Upper lobe of left lung (tissue), 6 donors: ENCODE data around the gene PRKCE. TPM values are rescaled to one million over a fixed set of nuclear protein-coding genes. Genes with fewer than 3 reads are reported as not detected.
A peak's percentile ranks its signal among the peaks of the same experiment; 100 is the strongest.

ENCODE experiments used
- ATAC-seq, 2 donors: fragments of 200-7000 bp; cut with Tn5 transposase; one replicate each; pipeline ENCODE4 v1.9.1; 2022; ENCODE audit warnings: mild to moderate bottlenecking in 2 of 2, moderate library complexity in 2 of 2; ENCODE audit not compliant: low FRiP score in 2 of 2
- DNase-seq, 2 donors: peaks; one replicate each; pipeline ENCODE4 v3.0.0-alpha.2; 2019 to 2020
- H3K27ac ChIP-seq, 4 donors: fragments of 200-600 bp; sonication (generic); one replicate each; pipeline ENCODE4 v1.5.1; 2016 to 2019
- H3K27me3 ChIP-seq, 4 donors: fragments of 200-600 bp; sonication (generic); one replicate each; pipeline ENCODE4 v1.5.1; 2017 to 2019
- H3K36me3 ChIP-seq, 4 donors: fragments of 200-600 bp; sonication (generic); one replicate each; pipeline ENCODE4 v1.5.1; 2016 to 2019
- H3K4me1 ChIP-seq, 4 donors: fragments of 200-600 bp; sonication (generic); one replicate each; pipeline ENCODE4 v1.5.1; 2018 to 2019
- H3K4me3 ChIP-seq, 4 donors: fragments of 200-600 bp; sonication (generic); one replicate each; pipeline ENCODE4 v1.5.1; 2017 to 2019; ENCODE audit warnings: mild to moderate bottlenecking in 2 of 4, moderate library complexity in 1 of 4
- H3K9me3 ChIP-seq, 4 donors: fragments of 200-600 bp; sonication (generic); one replicate each; pipeline ENCODE4 v1.5.1; 2018 to 2019
- EP300 ChIP-seq, 4 donors: sonication (generic); formaldehyde crosslinking; IDR thresholded peaks; one replicate each; pipeline ENCODE4 v1.5.1; 2017; ENCODE audit warnings: antibody characterized with exemption in 4 of 4, control low read depth in 2 of 4
- POLR2A ChIP-seq, 4 donors: fragments of 450-650 bp; IDR thresholded peaks; one replicate each; pipeline ENCODE4 v1.5.1; 2016 to 2017; ENCODE audit warnings: antibody characterized with exemption in 4 of 4, mild to moderate bottlenecking in 2 of 4
- POLR2AphosphoS5 ChIP-seq, 2 donors: sonication (generic); formaldehyde crosslinking; IDR thresholded peaks; one replicate each; pipeline ENCODE4 v1.5.1; 2017; ENCODE audit warnings: antibody characterized with exemption in 2 of 2
- WGBS, 2 donors: methylation state at CpG; one replicate each; pipeline ENCODE4 v1.1.5; 2017 to 2018; 5-methylcytosine and 5-hydroxymethylcytosine counted together
- total RNA-seq, 6 donors: library from RNA; depleted of rRNA in 4 of 6; stranded (reverse); fragments of >200 nt in 4 of 6; gene quantifications; one replicate each; pipeline versions ENCODE4 v1.1.0 to v1.2.1, GENCODE V29; 2016 to 2021
- TF ChIP-seq, protein P1 (sequence below), 6 experiments: fragments of 450-650 bp in 4 of 6; fragments of 200-600 bp in 2 of 6; sonication (generic) in 2 of 6; IDR thresholded peaks; one replicate each; pipeline ENCODE4 v1.5.1; 2016 to 2019; ENCODE audit warnings: antibody characterized with exemption in 6 of 6
- donor health status: DM: no; HTN: no; CAD: no; lungs with moderate emphysema.
- donor health status: DM: no; HTN: yes; CAD: no; lungs with severe emphysema.

The PRKCE gene
- total RNA-seq, 6 donors from 2014 or later, result 54.9 to 124 (median 75.6) TPM

DNA sequence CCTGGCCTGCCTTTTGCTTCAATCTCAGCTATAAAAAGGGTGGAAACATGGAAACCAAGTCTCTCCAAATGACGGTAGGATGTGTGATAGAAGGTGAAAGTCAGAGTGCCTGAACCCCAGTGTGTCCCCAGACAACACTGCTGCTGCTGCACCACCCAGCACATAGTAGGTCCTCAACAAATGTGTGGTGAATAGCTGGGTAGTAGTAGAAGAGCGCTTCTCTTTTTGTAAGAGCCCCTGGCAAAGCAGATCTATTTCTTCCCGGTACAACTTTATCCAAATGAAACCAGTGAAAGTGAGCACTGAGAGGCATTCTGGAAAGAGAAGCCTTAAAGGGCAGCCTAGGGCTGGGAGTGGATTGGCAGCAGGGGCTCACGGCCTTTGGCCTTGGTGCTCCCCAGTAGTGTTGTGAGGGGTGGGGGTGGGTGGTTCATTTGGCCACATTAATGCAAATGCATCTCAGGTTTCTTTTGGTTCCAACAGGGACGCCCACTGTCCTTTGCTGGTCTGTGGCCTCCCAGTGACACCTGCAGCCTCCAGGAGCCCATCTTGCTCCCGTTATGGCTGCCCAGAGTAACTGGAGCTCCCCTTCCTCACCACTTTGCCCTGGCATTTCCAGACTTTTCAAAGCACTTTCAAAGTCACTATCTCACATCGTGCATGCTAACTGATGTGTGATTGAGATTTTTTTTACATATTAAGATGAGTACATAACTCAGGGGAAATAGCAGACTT, 341.4 kb downstream of the PRKCE start:
- H3K27ac ChIP-seq, result peak overlapping the region; percentile 71 to 84 (median 84)
- peaks cover 25 to 30% (median 27%) of the 10 kb centered on the region in 4 donors for H3K4me1 ChIP-seq
- ATAC-seq (peak; percentile 4 to 24), DNase-seq (no peak)
- TF ChIP-seq POLR2A (IDR thresholded peaks at IDR 0.05) (no peak), POLR2AphosphoS5 (IDR thresholded peaks at IDR 0.05) (no peak)
- TF ChIP-seq, protein P1, sequence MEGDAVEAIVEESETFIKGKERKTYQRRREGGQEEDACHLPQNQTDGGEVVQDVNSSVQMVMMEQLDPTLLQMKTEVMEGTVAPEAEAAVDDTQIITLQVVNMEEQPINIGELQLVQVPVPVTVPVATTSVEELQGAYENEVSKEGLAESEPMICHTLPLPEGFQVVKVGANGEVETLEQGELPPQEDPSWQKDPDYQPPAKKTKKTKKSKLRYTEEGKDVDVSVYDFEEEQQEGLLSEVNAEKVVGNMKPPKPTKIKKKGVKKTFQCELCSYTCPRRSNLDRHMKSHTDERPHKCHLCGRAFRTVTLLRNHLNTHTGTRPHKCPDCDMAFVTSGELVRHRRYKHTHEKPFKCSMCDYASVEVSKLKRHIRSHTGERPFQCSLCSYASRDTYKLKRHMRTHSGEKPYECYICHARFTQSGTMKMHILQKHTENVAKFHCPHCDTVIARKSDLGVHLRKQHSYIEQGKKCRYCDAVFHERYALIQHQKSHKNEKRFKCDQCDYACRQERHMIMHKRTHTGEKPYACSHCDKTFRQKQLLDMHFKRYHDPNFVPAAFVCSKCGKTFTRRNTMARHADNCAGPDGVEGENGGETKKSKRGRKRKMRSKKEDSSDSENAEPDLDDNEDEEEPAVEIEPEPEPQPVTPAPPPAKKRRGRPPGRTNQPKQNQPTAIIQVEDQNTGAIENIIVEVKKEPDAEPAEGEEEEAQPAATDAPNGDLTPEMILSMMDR (IDR thresholded peaks at IDR 0.05), result no peak
- H3K36me3 ChIP-seq, result peaks cover 0 to 16% (median 6%) of the 10 kb centered on the region in 4 donors
- 43 to 45% methylated on average over 7 of the region's 7 CpGs for WGBS, 2 donors
- no peaks in the 10 kb centered on the region for H3K9me3 ChIP-seq
- no peak overlapping the region for H3K4me3 ChIP-seq
- no peaks in the 10 kb centered on the region for H3K27me3 ChIP-seq

DNA sequence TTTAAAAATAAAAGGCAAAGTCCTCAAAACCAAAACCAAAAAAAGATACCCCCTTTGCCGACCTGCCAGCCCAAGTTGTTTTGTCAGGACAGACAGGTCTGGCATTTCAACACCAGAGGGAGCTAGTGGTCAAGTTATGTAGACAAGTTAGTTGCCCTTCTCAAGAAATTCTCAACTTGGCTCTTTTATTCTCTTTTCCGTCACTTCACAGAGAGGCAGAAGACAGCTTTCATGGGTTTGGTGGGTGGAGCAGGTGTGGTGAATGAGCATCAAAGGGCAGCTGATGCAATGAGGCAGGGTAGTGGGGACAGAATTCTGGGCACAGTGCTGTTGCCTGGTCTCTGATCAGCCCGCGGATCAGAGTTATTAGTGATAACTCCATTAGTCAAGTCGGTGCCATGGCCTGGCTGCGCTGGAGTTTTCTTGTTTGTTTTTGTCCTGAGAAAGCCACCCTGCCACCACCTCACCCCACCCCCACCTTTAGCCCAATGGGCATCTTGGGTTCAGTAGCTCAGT, 342.1 kb downstream of the PRKCE start:
- no peaks in the 10 kb centered on the region for H3K27me3 ChIP-seq
- H3K36me3 ChIP-seq, result peaks cover 0 to 16% (median 6%) of the 10 kb centered on the region in 4 donors
- DNase-seq, result peak in 1 of 2 donors; percentile 71
- TF ChIP-seq EP300 (IDR thresholded peaks at IDR 0.05), result no peak
- TF ChIP-seq POLR2A (IDR thresholded peaks at IDR 0.05), result no peak
- TF ChIP-seq, protein P1 (IDR thresholded peaks at IDR 0.05), result peak; percentile 61 to 80 (median 76)
- peak in 1 of 2 donors; percentile 11 for TF ChIP-seq POLR2AphosphoS5 (IDR thresholded peaks at IDR 0.05)
- peaks cover 25 to 30% (median 27%) of the 10 kb centered on the region in 4 donors for H3K4me1 ChIP-seq
- H3K4me3 ChIP-seq, result no peak overlapping the region
- H3K27ac ChIP-seq, result peak overlapping the region; percentile 71 to 84 (median 84)
- H3K9me3 ChIP-seq, result no peaks in the 10 kb centered on the region
- WGBS, 2 donors, result 57% methylated on average over 6 of the region's 6 CpGs
- ATAC-seq, result peak; percentile 72 to 75

DNA sequence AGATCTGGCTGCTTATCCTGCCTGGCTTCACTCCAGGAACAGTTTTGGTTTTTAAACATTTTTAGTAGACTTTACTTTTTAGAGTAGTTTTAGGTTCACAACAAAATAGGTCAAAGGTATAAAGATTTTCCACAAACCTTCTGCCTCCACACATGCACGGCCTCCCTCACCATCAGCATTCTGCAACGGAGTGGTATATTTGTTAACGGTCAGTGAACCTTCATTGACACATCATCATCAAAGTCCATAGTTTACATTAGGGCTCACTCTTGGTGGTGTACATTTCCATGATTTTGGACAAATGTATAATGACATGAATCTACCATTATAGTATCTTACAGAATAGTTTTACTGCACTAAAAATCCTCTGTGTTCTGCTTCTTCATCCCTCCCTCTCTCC, 342.6 kb downstream of the PRKCE start:
- no peak for TF ChIP-seq POLR2A (IDR thresholded peaks at IDR 0.05)
- TF ChIP-seq POLR2AphosphoS5 (IDR thresholded peaks at IDR 0.05), result no peak
- TF ChIP-seq, protein P1 (IDR thresholded peaks at IDR 0.05), result no peak
- no peak for TF ChIP-seq EP300 (IDR thresholded peaks at IDR 0.05)
- H3K27ac ChIP-seq, result peak overlapping the region; percentile 71 to 84 (median 84)
- no peaks in the 10 kb centered on the region for H3K9me3 ChIP-seq
- DNase-seq, result no peak
- no peak overlapping the region for H3K4me3 ChIP-seq
- ATAC-seq, result no peak
- H3K27me3 ChIP-seq, result no peaks in the 10 kb centered on the region
- H3K4me1 ChIP-seq, result peaks cover 25 to 30% (median 27%) of the 10 kb centered on the region in 4 donors
- peaks cover 0 to 11% (median 4%) of the 10 kb centered on the region in 4 donors for H3K36me3 ChIP-seq
- 70% methylated on average over 3 of the region's 3 CpGs for WGBS, 2 donors

DNA sequence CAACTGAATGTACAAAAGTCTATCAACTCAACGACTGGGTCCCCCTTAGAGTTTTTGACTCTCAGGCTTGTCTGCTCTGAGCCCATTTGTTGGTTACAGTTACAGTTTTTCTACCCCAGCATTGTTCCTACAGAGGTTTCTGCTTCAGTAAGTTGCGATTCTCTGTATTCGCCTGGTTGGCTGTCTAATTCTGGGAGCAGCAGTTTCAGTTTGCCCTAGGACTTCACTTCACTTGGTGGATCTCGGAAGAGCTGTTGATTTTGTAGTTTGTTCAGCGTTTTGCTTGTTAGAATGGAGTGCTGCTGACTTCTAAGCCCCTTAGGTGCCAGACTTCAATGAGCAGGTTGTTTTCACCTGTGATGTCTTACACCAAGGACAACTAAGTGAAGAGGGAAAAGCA, 349.2 kb downstream of the PRKCE start:
- peak overlapping the region in 1 of 4 donors; percentile 4 for H3K4me3 ChIP-seq
- no peaks in the 10 kb centered on the region for H3K27me3 ChIP-seq
- peak overlapping the region; percentile 34 to 75 (median 72) for H3K27ac ChIP-seq
- ATAC-seq (no peak), DNase-seq (no peak)
- H3K9me3 ChIP-seq, result no peaks in the 10 kb centered on the region
- WGBS, 2 donors, result 32 to 50% methylated on average over 5 of the region's 5 CpGs
- TF ChIP-seq POLR2A (IDR thresholded peaks at IDR 0.05) (no peak), POLR2AphosphoS5 (IDR thresholded peaks at IDR 0.05) (no peak), EP300 (IDR thresholded peaks at IDR 0.05) (no peak)
- TF ChIP-seq, protein P1 (IDR thresholded peaks at IDR 0.05), result no peak
- peaks cover 0 to 17% (median 6%) of the 10 kb centered on the region in 4 donors for H3K36me3 ChIP-seq
- peaks cover 26 to 38% (median 33%) of the 10 kb centered on the region in 4 donors for H3K4me1 ChIP-seq
